Mammary epithelial cell (primary cell): ENCODE results near the gene FAAP100.

Experiments
- CTCF ChIP-seq, 2 donors: IDR thresholded peaks in 1 of 2; conservative IDR thresholded peaks in 1 of 2; 2 replicates each; pipeline ENCODE4 v1.5.1; 2011 to 2012; ENCODE audit warnings: inconsistent platforms in 2 of 2, low read length in 2 of 2, mild to moderate bottlenecking in 2 of 2, control low read depth in 1 of 2, low read depth in 1 of 2; ENCODE audit not compliant: insufficient read depth in 1 of 2; ENCODE audit errors: extremely low read depth in 1 of 2
- EZH2 ChIP-seq: IDR thresholded peaks from 2 replicates; pipeline ENCODE4 v1.6.1; 2012; ENCODE audit warnings: low read length, inconsistent platforms, borderline replicate concordance

- TF ChIP-seq CTCF (conservative IDR thresholded peaks at IDR 0.05 in 1 of 2, IDR thresholded peaks at IDR 0.05 in 1 of 2; ENCODE audit: extremely low read depth in 1 of 2, insufficient read depth in 1 of 2, low read depth in 1 of 2, low read length in 2 of 2): no peak
- no peak for TF ChIP-seq EZH2
Measured at GRCh38 chr17:81514489-81514738, 37.7 kb downstream of the FAAP100 start.
